GM18868 (cell line): ENCODE data around the gene TMEM184A.

ENCODE experiments used
- ATAC-seq: cut with Tn5 transposase; IDR thresholded peaks from one replicate; pipeline ENCODE4 v1.9.1; 2021; ENCODE audit warnings: mild to moderate bottlenecking, moderate library complexity; ENCODE audit not compliant: unreplicated experiment

Gene TMEM184A

GRCh38 chr7:1553512-1554210, 2.3 kb downstream of the TMEM184A start:
- ATAC-seq = no peak

GRCh38 chr7:1552200-1552599, 3.8 kb downstream of the TMEM184A start:
- no peak for ATAC-seq

DNA sequence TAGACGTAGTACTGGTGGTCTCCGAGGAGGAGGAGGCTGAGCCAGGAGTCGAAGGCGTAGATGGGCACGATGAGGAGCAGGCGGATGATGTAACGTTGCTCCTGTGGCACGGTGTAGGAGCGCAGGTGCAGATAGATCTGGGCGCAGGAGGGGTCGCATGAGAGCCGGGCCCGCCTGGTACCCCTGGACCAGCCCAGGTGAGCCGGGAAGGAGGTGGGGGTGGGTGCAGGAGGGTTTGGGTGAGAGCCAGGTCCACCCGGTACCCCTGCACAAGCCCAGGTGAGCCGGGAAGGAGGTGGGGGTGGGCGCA, 5.2 kb downstream of the TMEM184A start:
- no peak for ATAC-seq

- no peak for ATAC-seq
These were observed 5.8 kb downstream of the TMEM184A start for GRCh38 chr7:1550005-1550845.

- no peak for ATAC-seq
These were observed 6.5 kb downstream of the TMEM184A start for GRCh38 chr7:1549357-1550004.

- ATAC-seq = no peak
These were observed 7.1 kb downstream of the TMEM184A start for GRCh38 chr7:1548944-1549343.

GRCh38 chr7:1548438-1548831, 7.6 kb downstream of the TMEM184A start:
- no peak for ATAC-seq

DNA sequence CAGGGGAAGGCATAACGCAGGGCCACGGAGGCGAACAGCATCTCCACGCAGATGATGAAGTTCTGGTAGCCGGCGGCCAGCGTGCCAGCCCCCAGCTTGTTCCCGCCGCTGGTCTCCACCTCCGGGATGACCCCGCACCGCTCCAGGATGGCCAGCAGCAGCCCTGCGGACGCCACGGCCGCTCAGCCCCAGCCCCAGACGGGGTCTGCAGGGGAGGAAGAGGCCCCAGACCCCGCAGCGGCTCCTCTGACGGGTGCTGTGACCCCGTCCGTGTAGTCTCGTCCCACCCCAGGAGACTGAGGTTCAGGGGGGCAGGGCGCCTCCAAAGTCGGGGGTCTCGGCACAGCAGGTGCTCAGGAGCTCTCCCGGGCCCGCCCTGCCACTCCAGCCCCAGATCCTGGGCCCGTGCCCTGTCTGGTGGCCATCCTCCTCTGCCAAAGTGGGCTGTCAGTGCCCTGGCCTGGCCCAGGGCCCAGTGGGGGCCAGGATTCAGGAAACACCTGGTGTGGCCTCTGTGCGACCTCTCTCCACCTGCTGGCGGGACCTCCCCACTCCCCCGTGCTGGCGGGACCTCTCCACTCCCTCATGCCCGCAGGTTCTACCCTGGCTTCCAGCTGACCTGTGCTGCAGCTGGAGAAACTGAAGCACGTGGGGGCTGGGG, 8.1 kb downstream of the TMEM184A start:
- ATAC-seq = no peak

DNA sequence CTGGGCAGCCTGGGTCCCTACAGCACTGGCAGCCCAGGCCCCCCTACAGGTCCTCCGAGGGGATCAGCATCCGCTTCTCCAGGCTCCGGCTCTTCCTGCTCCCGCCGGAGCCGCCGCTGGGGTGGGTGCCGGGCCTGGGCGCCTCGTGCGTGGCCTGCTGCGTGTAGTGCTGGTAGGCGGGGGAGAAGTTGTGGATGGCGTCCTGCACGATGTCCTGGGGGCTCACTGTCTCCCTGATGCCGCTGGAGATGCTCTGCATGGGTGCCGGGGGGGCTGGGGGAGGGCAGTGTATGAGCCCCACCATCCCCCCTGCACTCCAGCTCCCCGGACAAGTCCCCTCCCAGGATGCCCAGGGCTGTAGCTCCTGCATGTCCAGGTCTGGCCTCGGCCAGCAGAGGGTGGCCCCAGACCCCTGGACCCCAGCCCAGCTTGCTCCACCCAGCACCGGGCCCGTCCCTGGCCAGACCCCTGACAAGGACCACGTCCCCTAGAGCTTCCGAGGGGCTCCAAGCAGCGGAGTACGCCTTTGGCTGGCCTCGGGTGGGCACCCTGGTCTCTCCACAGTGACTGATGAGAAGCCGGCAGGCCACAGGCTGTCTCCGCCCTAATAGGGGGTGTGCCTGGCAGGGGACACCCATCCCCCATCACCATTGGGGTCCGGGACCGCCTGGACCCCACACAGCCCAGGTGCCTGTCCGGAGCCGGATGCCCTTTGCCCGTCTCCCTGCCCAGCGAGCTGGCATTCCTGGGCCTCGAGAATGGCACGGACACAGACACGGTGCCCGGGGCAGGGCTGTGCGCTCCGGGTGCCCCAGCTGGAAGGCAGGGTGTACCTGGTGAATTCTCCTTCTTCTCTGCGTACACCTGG, 8.9 kb downstream of the TMEM184A start:
- no peak for ATAC-seq

- ATAC-seq = no peak
These were observed 9.6 kb downstream of the TMEM184A start for GRCh38 chr7:1546274-1546908.

DNA sequence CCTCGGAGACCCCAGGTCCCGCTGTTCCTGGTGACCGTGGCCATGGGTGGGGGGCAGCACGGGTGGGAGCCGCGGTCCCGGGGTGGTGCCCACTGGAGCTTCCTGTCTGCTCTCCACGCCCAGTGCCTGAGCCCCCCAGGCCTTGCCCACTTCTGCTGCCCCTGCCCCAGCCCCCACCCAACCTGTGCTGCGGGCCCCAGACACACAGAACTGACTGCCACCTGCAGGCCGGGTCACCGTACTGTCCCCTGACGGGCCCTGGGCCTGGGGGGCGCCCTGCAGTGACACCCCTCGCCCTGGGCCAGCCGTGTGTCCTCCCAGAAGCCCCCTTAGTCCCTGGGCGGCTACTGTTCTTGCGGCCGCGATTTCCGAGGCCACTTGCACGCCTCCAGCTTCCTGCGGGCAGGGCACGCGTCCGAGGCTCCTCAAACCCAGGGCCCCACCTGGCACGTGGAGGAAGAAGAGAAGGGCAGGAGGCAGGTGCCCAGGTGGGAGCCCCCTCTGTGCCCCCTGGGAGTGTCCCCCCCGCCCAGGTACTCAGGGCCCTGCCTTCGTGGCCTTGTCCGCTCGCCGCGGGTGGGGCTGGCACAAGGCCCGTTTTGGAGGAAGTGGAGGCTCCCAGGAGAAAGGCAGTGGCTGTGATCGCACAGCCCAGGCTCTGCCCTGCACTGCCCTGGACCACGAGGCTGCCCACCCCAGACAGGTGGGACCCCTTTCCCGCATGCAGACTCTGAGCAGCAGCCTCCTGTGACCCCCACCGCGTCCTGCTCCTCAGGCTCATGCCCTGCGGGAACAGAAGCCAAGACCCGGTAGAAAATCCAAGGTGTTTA, 10.4 kb downstream of the TMEM184A start:
- ATAC-seq = no peak

DNA sequence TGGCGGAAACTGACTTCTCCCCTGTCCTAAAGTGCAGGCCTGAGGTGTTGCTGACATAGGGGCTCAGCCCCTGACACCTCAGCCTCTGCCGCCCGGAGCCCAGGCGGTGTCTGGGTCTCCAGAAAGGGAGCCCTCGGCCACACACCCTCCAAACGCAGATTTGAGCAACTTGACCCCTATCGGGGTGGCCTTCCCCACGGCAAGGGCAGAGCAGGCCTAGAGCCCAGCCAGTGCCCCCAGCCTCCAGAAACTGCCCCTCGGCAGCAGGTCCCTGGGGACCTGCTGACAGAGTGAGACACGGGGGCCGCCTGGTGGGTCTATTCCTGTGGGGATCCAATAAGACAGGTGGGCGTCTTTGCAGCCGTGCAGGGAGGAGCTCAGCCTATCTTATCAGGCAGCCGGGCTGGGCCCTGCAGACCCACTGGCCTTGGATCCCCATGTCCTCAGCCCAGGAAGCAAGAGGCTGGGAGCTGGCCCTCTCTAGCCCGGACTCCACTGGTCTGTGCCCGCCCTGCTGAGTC, 11.0 kb downstream of the TMEM184A start:
- no peak for ATAC-seq

GRCh38 chr7:1544178-1544895, 11.7 kb downstream of the TMEM184A start:
- ATAC-seq = no peak

- ATAC-seq = no peak
These were observed 12.2 kb downstream of the TMEM184A start for GRCh38 chr7:1543826-1544177.

- ATAC-seq = no peak
These were observed 12.9 kb downstream of the TMEM184A start for GRCh38 chr7:1542841-1543747.

DNA sequence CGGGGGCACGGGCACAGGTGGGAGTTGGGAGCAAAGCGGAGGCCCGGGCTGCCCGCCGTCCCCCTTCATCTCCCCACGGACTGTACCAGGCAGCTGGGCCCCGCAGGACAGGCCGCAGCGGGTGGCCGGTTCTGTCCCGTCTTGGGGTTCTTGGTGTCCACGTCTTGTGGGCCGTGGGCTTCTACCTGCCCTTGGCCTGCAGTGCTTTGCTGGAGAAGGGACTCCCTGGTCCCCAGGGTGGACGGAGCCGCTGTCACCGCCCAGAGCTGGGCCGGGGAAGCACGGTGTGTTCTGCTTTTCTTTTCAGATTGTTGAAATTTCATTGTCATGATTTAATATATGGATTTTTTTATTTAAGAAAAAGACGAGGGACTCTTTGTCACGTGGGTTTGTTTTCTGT, 13.7 kb downstream of the TMEM184A start:
- no peak for ATAC-seq

DNA sequence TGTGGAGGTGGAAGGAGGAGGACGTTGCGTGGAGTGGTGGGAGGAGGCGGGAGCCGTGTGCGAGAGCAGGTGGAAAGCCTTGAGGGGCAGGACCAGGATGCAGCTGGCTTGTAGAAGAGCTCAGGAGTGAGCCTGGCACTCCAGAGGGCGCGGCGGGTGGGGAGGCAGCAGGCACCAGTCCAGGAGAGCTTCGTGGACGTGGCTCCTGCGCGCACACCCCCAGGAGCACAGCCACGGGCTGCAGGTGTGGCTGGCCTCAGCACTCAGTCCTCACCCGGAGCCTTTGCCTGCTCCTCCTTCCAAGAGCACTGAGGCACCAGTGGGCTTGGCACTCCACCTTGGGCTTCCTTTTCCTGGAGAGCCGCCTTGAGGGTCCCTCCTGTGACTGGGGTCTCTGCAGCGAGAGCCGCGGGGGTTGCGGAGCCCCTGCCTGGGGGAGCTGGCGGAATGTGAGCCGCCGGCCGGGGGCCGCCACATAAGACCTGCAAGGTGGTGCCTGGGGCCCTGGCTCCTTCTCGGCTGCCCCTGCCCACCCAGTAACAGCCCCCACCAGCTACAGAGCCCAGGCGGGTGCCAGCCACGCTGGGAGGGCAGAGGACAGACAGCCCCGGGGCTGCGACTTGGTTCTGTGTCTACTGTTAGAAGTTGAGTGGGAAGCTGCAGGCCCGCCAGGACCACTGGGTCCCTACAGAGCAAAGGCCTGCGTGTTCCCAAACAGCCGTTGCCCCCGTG, 14.4 kb downstream of the TMEM184A start:
- ATAC-seq = no peak
